GM10847 (cell line): ENCODE results near the gene RSL1D1.

Experiments
- POLR2A ChIP-seq: IDR thresholded peaks from 2 replicates; pipeline ENCODE4 v1.6.1; 2011; ENCODE audit not compliant: insufficient read length; ENCODE audit errors: extremely low read depth

RSL1D1 gene

GRCh38 chr16:11816123-11816522 is 35.2 kb downstream of the RSL1D1 start:
- TF ChIP-seq POLR2A = no peak

- TF ChIP-seq POLR2A = no peak
Measured at GRCh38 chr16:11806721-11807120, 44.6 kb downstream of the RSL1D1 start.

- TF ChIP-seq POLR2A = no peak
Measured at GRCh38 chr16:11805556-11805955, 45.8 kb downstream of the RSL1D1 start.

GRCh38 chr16:11801481-11802021 is 49.8 kb downstream of the RSL1D1 start:
- no peak for TF ChIP-seq POLR2A

GRCh38 chr16:11800382-11800718 is 51.0 kb downstream of the RSL1D1 start:
- TF ChIP-seq POLR2A = no peak

- no peak for TF ChIP-seq POLR2A
Measured at GRCh38 chr16:11799509-11800381, 51.6 kb downstream of the RSL1D1 start.

- no peak for TF ChIP-seq POLR2A
Measured at GRCh38 chr16:11799017-11799381, 52.3 kb downstream of the RSL1D1 start.

- TF ChIP-seq POLR2A = no peak
Measured at GRCh38 chr16:11797957-11798299, 53.4 kb downstream of the RSL1D1 start.

GRCh38 chr16:11797166-11797956 is 54.0 kb downstream of the RSL1D1 start, which contains the start of gene ZC3H7A:
TSS of gene ZC3H7A (minus strand) at chr16:11797258. CDS start at chr16:11782354, 14,904 bp downstream.
- peak; percentile 93 for TF ChIP-seq POLR2A

- no peak for TF ChIP-seq POLR2A
Measured at GRCh38 chr16:11796227-11797165, 54.8 kb downstream of the RSL1D1 start.

- TF ChIP-seq POLR2A = no peak
Measured at GRCh38 chr16:11795887-11796226, 55.5 kb downstream of the RSL1D1 start.

GRCh38 chr16:11794996-11795886 is 56.1 kb downstream of the RSL1D1 start:
- TF ChIP-seq POLR2A = no peak

GRCh38 chr16:11794447-11794846 is 56.9 kb downstream of the RSL1D1 start:
- TF ChIP-seq POLR2A = no peak

GRCh38 chr16:11793840-11794239 is 57.5 kb downstream of the RSL1D1 start:
- TF ChIP-seq POLR2A = no peak

- TF ChIP-seq POLR2A = no peak
Measured at GRCh38 chr16:11792410-11793241, 58.7 kb downstream of the RSL1D1 start.
